Testis (tissue), 5 donors: ENCODE results near the gene ACACB. TPM values are rescaled to one million over a fixed set of nuclear protein-coding genes. Genes with fewer than 3 reads are reported as not detected.

Experiments
- DNase-seq: peaks from one replicate; pipeline ENCODE4 v3.0.0-alpha.2; 2019
- H3K27ac ChIP-seq, 2 donors: fragments of 200-600 bp; sonication (generic); one replicate each; pipeline ENCODE4 v1.5.1; 2019
- H3K27me3 ChIP-seq: fragments of 200-600 bp; sonication (generic); one replicate; pipeline ENCODE4 v1.5.1; 2019
- H3K36me3 ChIP-seq: fragments of 200-600 bp; sonication (generic); one replicate; pipeline ENCODE4 v1.5.1; 2017; ENCODE audit warnings: low read depth; ENCODE audit errors: missing control alignments
- H3K4me1 ChIP-seq: fragments of 200-600 bp; sonication (generic); one replicate; pipeline ENCODE4 v1.5.1; 2019
- H3K4me3 ChIP-seq, 2 donors: fragments of 200-600 bp; sonication (generic); one replicate each; pipeline ENCODE4 v1.5.1; 2017 to 2019
- H3K9me3 ChIP-seq: fragments of 200-600 bp; sonication (generic); one replicate; pipeline ENCODE4 v1.5.1; 2017
- CTCF ChIP-seq, 3 experiments: fragments of 450-650 bp in 2 of 3; fragments of 200-600 bp in 1 of 3; sonication (generic) in 1 of 3; IDR thresholded peaks; one replicate each; pipeline ENCODE4 v1.5.1; 2016 to 2019; ENCODE audit warnings: antibody characterized with exemption in 3 of 3, mild to moderate bottlenecking in 2 of 3, moderate library complexity in 1 of 3
- POLR2A ChIP-seq: fragments of 450-650 bp; IDR thresholded peaks from one replicate; pipeline ENCODE4 v1.6.1; 2017; ENCODE audit warnings: antibody characterized with exemption, mild to moderate bottlenecking, moderate library complexity
- WGBS, 2 donors: methylation state at CpG; one replicate each; pipeline ENCODE4 v1.1.5; 2018; 5-methylcytosine and 5-hydroxymethylcytosine counted together
- intact Hi-C: fragments of 100-400 bp; cut with DNase I; formaldehyde crosslinking; loops from one replicate; pipeline ENCODE4 v1.15.1; 2023; ENCODE audit warnings: low total_unique reads
- long read RNA-seq, 2 donors: transcript quantifications; one replicate each; lab custom pipeline, GENCODE V29; 2026
- polyA plus RNA-seq: library from polyadenylated mRNA; stranded (reverse); fragments of 350-450 nt; fragmentation: Illumina TruSeq; extraction: RNeasy Lipid Tissue Mini Kit (QIAGEN cat#74804); gene quantifications from one replicate; pipeline ENCODE4 v1.2.3, GENCODE V29; 2014; ENCODE audit warnings: low read depth, low replicate concordance; ENCODE audit not compliant: insufficient read depth
- total RNA-seq, 2 donors: library from RNA; depleted of rRNA; stranded (reverse); fragments of >200 nt; gene quantifications; one replicate each; pipeline ENCODE4 v1.2.3, GENCODE V29; 2016

Gene ACACB
- 10 to 100 TPM; 61.6 to 96.8 TPM for total RNA-seq
- polyA plus RNA-seq: 25.5 TPM
- long read RNA-seq, donor 1, partial matches to known transcripts: 16 of 17 reads
- long read RNA-seq, donor 1, other reads (novel, unspliced or antisense): 0 of 17 reads
- long read RNA-seq, donor 2: 0 reads

- TF ChIP-seq CTCF (IDR thresholded peaks at IDR 0.05): no peak
- TF ChIP-seq POLR2A: no peak
- Histone ChIP-seq H3K27ac (peak within 1 kb of the TSS; percentile 67 to 89), H3K27me3 (no peaks in the 10 kb centered on the region), H3K9me3 (no peaks in the 10 kb centered on the region), H3K4me3 (no peak within 1 kb of the TSS), H3K36me3 (no peaks in the 10 kb centered on the region), H3K4me1 (peaks cover 74% of the 10 kb centered on the region)
- 29% methylated on average over 14 of the region's 14 CpGs for WGBS, 2 donors
- intact Hi-C loops: no loop called here
- DNase-seq: peak; percentile 86
Observed at GRCh38 chr12:109115758-109116610, at the start of gene ACACB. Gene ACACB (plus strand): TSS chr12:109116587. CDS start chr12:109139406, 22,819 bp downstream.

GRCh38 chr12:109069307-109070271 is 46.8 kb upstream of the ACACB start:
- no peaks in the 10 kb centered on the region for H3K9me3 ChIP-seq
- DNase-seq: no peak
- WGBS, 2 donors: 85 to 87% methylated on average over 17 of the region's 17 CpGs
- no peak overlapping the region for H3K4me3 ChIP-seq
- no peak overlapping the region for H3K27ac ChIP-seq
- no peaks in the 10 kb centered on the region for H3K36me3 ChIP-seq
- no peaks in the 10 kb centered on the region for H3K27me3 ChIP-seq
- H3K4me1 ChIP-seq: no peaks in the 10 kb centered on the region
- TF ChIP-seq POLR2A (no peak), CTCF (IDR thresholded peaks at IDR 0.05) (no peak)
- intact Hi-C loops: no loop called here

GRCh38 chr12:109074866-109075265 is 41.5 kb upstream of the ACACB start:
- Histone ChIP-seq H3K27me3 (no peaks in the 10 kb centered on the region), H3K27ac (no peak overlapping the region), H3K4me1 (no peaks in the 10 kb centered on the region), H3K4me3 (no peak overlapping the region), H3K9me3 (no peaks in the 10 kb centered on the region), H3K36me3 (no peaks in the 10 kb centered on the region)
- TF ChIP-seq POLR2A (no peak), CTCF (IDR thresholded peaks at IDR 0.05) (no peak)
- intact Hi-C loops: no loop called here
- no peak for DNase-seq

GRCh38 chr12:109082751-109083150 is 33.6 kb upstream of the ACACB start:
- no peaks in the 10 kb centered on the region for H3K27me3 ChIP-seq
- no peaks in the 10 kb centered on the region for H3K4me1 ChIP-seq
- H3K36me3 ChIP-seq: no peaks in the 10 kb centered on the region
- H3K4me3 ChIP-seq: no peak overlapping the region
- WGBS, 2 donors: 94% methylated on average over 14 of the region's 14 CpGs
- H3K9me3 ChIP-seq: no peaks in the 10 kb centered on the region
- intact Hi-C loops: no loop called here
- TF ChIP-seq POLR2A (no peak), CTCF (IDR thresholded peaks at IDR 0.05) (no peak)
- no peak overlapping the region for H3K27ac ChIP-seq
- no peak for DNase-seq
